SK-N-MC (cell line): ENCODE measurements around the gene AMER2.

Experiments
- EZH2 ChIP-seq: fragments of 200-600 bp; sonication (generic); IDR thresholded peaks from one replicate; pipeline ENCODE4 v1.6.1; 2017; ENCODE audit warnings: antibody characterized with exemption
- POLR2AphosphoS5 ChIP-seq: IDR thresholded peaks from 2 replicates; pipeline ENCODE4 v1.6.1; 2012; ENCODE audit warnings: mild to moderate bottlenecking, low read depth, low read length, borderline replicate concordance

DNA sequence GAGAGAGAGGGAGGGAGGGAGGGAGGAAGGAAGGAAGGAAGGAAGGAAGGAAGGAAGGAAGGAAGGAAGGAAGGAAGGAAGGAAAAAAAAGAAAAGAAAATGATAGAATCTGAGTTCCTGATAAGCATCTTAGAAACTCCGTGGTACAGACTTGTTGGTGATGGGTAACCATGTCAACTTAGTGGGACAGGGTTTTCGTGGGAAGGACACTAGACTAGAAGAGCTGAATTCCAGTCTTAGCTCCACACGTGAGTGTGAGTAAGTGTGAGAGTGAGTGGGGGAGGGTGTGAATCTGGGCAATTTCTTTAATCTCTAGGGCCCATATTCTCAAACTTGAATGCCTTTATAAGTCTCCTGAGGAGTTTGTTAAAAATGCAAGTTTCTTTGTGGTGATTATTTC is 41.1 kb downstream of the AMER2 start:
- TF ChIP-seq EZH2 (no peak), POLR2AphosphoS5 (no peak)
